ENCODE data around the gene PGC. TPM values are rescaled to one million over a fixed set of nuclear protein-coding genes. Genes with fewer than 3 reads are reported as not detected.

PGC gene
- total and polyA plus RNA-seq, 2 donors (not counting 3 experiments of a cell fraction or from before 2014, with no cell fraction given): not detected

GRCh38 chr6:41723530-41724227, 23.5 kb downstream of the PGC start:
- DNase-seq (ENCODE audit: low read depth, low spot score): no peak

More at GRCh38 chr6:41723530-41724227, 23.5 kb downstream of the PGC start:
- CTCF ChIA-PET: no interaction called here
- Histone ChIP-seq H3K27ac (ENCODE audit: insufficient read depth, low read depth, low read length) (no peak overlapping the region), H3K9me3 (replicated peaks; ENCODE audit: control insufficient read depth, insufficient read depth, low read length) (no peaks in the 10 kb centered on the region), H3K9ac (replicated peaks; ENCODE audit: extremely low read depth, insufficient read depth, low read length) (no peak overlapping the region), H3K27me3 (ENCODE audit: control insufficient read depth in 2 of 2, insufficient read depth in 2 of 2, low read length in 2 of 2) (no peaks in the 10 kb centered on the region), H3K4me2 (ENCODE audit: insufficient read depth, low read length) (no peak overlapping the region), H3K36me3 (ENCODE audit: control insufficient read depth in 2 of 2, extremely low read depth in 1 of 2, insufficient read depth in 2 of 2, low read length in 2 of 2) (no peaks in the 10 kb centered on the region), H2AFZ (ENCODE audit: low read depth, low read length) (no peak overlapping the region), H3K9me1 (replicated peaks; ENCODE audit: control insufficient read depth, extremely low read depth, insufficient read depth, low read length) (no peaks in the 10 kb centered on the region), H4K20me1 (replicated peaks; ENCODE audit: control insufficient read depth, extremely low read depth, insufficient read depth, low read length) (no peaks in the 10 kb centered on the region), H3K4me3 (replicated peaks in 1 of 3; ENCODE audit: insufficient read depth in 1 of 3, low read depth in 1 of 3, low read length in 3 of 3) (no peak overlapping the region), H3K4me1 (ENCODE audit: control insufficient read depth, extremely low read depth, insufficient read depth, low read length) (no peaks in the 10 kb centered on the region), H3K79me2 (ENCODE audit: control insufficient read depth, insufficient read depth, low read length) (no peaks in the 10 kb centered on the region)
- dilution Hi-C loops (cut with MboI; ENCODE audit: extremely low pct_ligation_motif_present, low sequenced_read_pairs): no loop called here
- BruUV-seq (replicated peaks): no TSS peak
- POLR2A ChIA-PET: no interaction called here
- no peak for FAIRE-seq
- TF ChIP-seq POLR2A (IDR thresholded peaks at IDR 0.05; ENCODE audit: low read depth, low read length): no peak
- TF ChIP-seq MYC (IDR thresholded peaks at IDR 0.05; ENCODE audit: low read depth, low read length): no peak
- no peak for TF ChIP-seq MAX (IDR thresholded peaks at IDR 0.05; ENCODE audit: insufficient read depth, insufficient read length)
- TF ChIP-seq FOS (IDR thresholded peaks at IDR 0.05; ENCODE audit: borderline replicate concordance, insufficient read depth, low read length): no peak
- no peak for TF ChIP-seq EZH2 (IDR thresholded peaks at IDR 0.05; ENCODE audit: borderline replicate concordance, low read depth, low read length, severe bottlenecking)
- TF ChIP-seq CTCF (IDR thresholded peaks at IDR 0.05; ENCODE audit: extremely low read depth in 1 of 2, insufficient read depth in 1 of 2, low read depth in 1 of 2, low read length in 2 of 2): no peak
- no peak for TF ChIP-seq GATA2 (IDR thresholded peaks at IDR 0.05; ENCODE audit: insufficient read depth, insufficient read length, low read depth, low read length)
- no peak for TF ChIP-seq JUN (IDR thresholded peaks at IDR 0.05; ENCODE audit: borderline replicate concordance, insufficient read depth, insufficient read length, low read depth)
- TF ChIP-seq POLR2AphosphoS5 (IDR thresholded peaks at IDR 0.05; ENCODE audit: insufficient read depth, low read depth, low read length): no peak
- intact Hi-C loops (cut with micrococcal nuclease): no loop called here

All from endothelial cell of umbilical vein (primary cell).